HepG2 (cell line): ENCODE measurements around the gene CDCA5. TPM values are rescaled to one million over a fixed set of nuclear protein-coding genes. Genes with fewer than 3 reads are reported as not detected.
A peak's percentile ranks its signal among the peaks of the same experiment; 100 is the strongest.

ENCODE experiments used
- CREBL2 ChIP-seq: sonication (generic); formaldehyde crosslinking; IDR thresholded peaks from 2 replicates; pipeline ENCODE4 v1.8.1; 2023; ENCODE audit warnings: missing genetic modification reagents, mild to moderate bottlenecking, borderline replicate concordance
- HIC2 ChIP-seq: sonication (generic); formaldehyde crosslinking; IDR thresholded peaks from 2 replicates; pipeline ENCODE4 v1.9.0; 2022; ENCODE audit warnings: low read depth, missing genetic modification reagents
- KDM5B ChIP-seq: sonication (generic); formaldehyde crosslinking; IDR thresholded peaks from 2 replicates; pipeline ENCODE4 v1.4.0; 2020; ENCODE audit warnings: missing genetic modification reagents, mild to moderate bottlenecking, borderline replicate concordance
- KMT2B ChIP-seq: IDR thresholded peaks from 2 replicates; pipeline ENCODE4 v1.6.1; 2016; ENCODE audit warnings: missing genetic modification reagents, missing compliant biosample characterization
- MAX ChIP-seq: IDR thresholded peaks from 2 replicates; pipeline ENCODE4 v1.6.1; 2012; ENCODE audit warnings: inconsistent platforms
- NFE2L1 ChIP-seq: sonication (generic); formaldehyde crosslinking; IDR thresholded peaks from 2 replicates; pipeline ENCODE4 v1.4.0; 2020; ENCODE audit warnings: missing genetic modification reagents, mild to moderate bottlenecking, borderline replicate concordance
- NR1H2 ChIP-seq: sonication (generic); formaldehyde crosslinking; IDR thresholded peaks from 2 replicates; pipeline ENCODE4 v1.8.1; 2022; ENCODE audit warnings: low read depth, missing genetic modification reagents, borderline replicate concordance
- SALL2 ChIP-seq: sonication (generic); formaldehyde crosslinking; IDR thresholded peaks from 2 replicates; pipeline ENCODE4 v1.8.1; 2023; ENCODE audit warnings: mild to moderate bottlenecking, missing genetic modification reagents, inconsistent platforms
- SP2 ChIP-seq: sonication (generic); formaldehyde crosslinking; IDR thresholded peaks from 2 replicates; pipeline ENCODE4 v1.5.1; 2020; ENCODE audit warnings: mild to moderate bottlenecking, missing genetic modification reagents
- TAF1 ChIP-seq: sonication (generic); formaldehyde crosslinking; IDR thresholded peaks from 2 replicates; pipeline ENCODE4 v1.4.0; 2020; ENCODE audit warnings: missing genetic modification reagents
- ZNF263 ChIP-seq: sonication (generic); formaldehyde crosslinking; IDR thresholded peaks from 2 replicates; pipeline ENCODE4 v1.4.0; 2020; ENCODE audit warnings: missing genetic modification reagents
- ZNF326 ChIP-seq: sonication (generic); formaldehyde crosslinking; IDR thresholded peaks from 2 replicates; pipeline ENCODE4 v1.4.0; 2020; ENCODE audit warnings: missing genetic modification reagents, borderline replicate concordance
- ZNF33A ChIP-seq: sonication (generic); formaldehyde crosslinking; IDR thresholded peaks from 2 replicates; pipeline ENCODE4 v1.5.1; 2020; ENCODE audit warnings: missing genetic modification reagents, mild to moderate bottlenecking, moderate library complexity, borderline replicate concordance
- ZNF501 ChIP-seq: sonication (generic); formaldehyde crosslinking; IDR thresholded peaks from 2 replicates; pipeline ENCODE4 v1.5.1; 2020; ENCODE audit warnings: mild to moderate bottlenecking, moderate library complexity, missing genetic modification reagents
- ZNF605 ChIP-seq: sonication (generic); formaldehyde crosslinking; IDR thresholded peaks from 2 replicates; pipeline ENCODE4 v1.8.0; 2022; ENCODE audit warnings: mild to moderate bottlenecking, missing genetic modification reagents
- ZNF646 ChIP-seq: sonication (generic); formaldehyde crosslinking; IDR thresholded peaks from 2 replicates; pipeline ENCODE4 v1.9.0; 2021; ENCODE audit warnings: mild to moderate bottlenecking, missing genetic modification reagents
- ZSCAN5A ChIP-seq: sonication (generic); formaldehyde crosslinking; IDR thresholded peaks from 2 replicates; pipeline ENCODE4 v1.8.0; 2022; ENCODE audit warnings: mild to moderate bottlenecking, missing genetic modification reagents, borderline replicate concordance
- polyA plus RNA-seq, 8 experiments: library from polyadenylated mRNA; depleted of rRNA in 3 of 8; stranded (reverse) in 7 of 8; unstranded in 1 of 8; fragments of >200 nt; fragmentation: Illumina TruSeq in 4 of 8; extraction: Trizol in 4 of 8; gene quantifications; 2 replicates each; pipeline versions ENCODE4 v1.2.1 to v1.2.3, GENCODE V29; 2011 to 2016; ENCODE audit warnings: low read depth in 4 of 8, missing spikeins in 1 of 8, mixed read lengths in 1 of 8; ENCODE audit not compliant: insufficient read depth in 1 of 8
- total RNA-seq, 5 experiments: library from RNA; depleted of rRNA; stranded (reverse); fragments of >200 nt; fragmentation: Illumina TruSeq; extraction: Trizol; gene quantifications; 2 replicates each; pipeline ENCODE4 v1.2.3, GENCODE V29; 2016; ENCODE audit warnings: low read depth in 1 of 5

Gene CDCA5
- total and polyA plus RNA-seq, 2 of the 13 experiments (the other 11 are each of a cell fraction or from before 2014, with no cell fraction given) = 13.5 to 50.6 TPM

GRCh38 chr11:65121865-65122696 lies 38.2 kb upstream of the CDCA5 start, which contains the start of the genes FAU and MRPL49 (continued):
- TF ChIP-seq ZNF646 (CRISPR knock-in tag) (no peak), TAF1 (peak; percentile 99), ZNF33A (CRISPR knock-in tag) (no peak), SALL2 (peak; percentile 77; the same call in 1 of the 2 replicates), NFE2L1 (no peak; the same call in 1 of the 2 replicates), KMT2B (CRISPR knock-in tag) (peak; percentile 83), ZNF263 (CRISPR knock-in tag) (peak; percentile 86), KDM5B (CRISPR knock-in tag) (peak; percentile 65; the same call in 1 of the 2 replicates), MAX (peak; percentile 86), ZNF605 (CRISPR knock-in tag) (peak; percentile 92), HIC2 (CRISPR knock-in tag) (no peak), SP2 (CRISPR knock-in tag) (peak; percentile 37; the same call in 1 of the 2 replicates), CREBL2 (CRISPR knock-in tag) (no peak), ZNF501 (CRISPR knock-in tag) (peak; percentile 81), ZSCAN5A (CRISPR knock-in tag) (0 out of 2 replicates have a peak, but pooled peaks have one; percentile 39), NR1H2 (0 out of 2 replicates have a peak, but pooled peaks have one; percentile 5), ZNF326 (no peak)
